Left ventricle myocardium inferior (tissue), 1 donor: Measurements from ENCODE around the gene CDS1. TPM values are rescaled to one million over a fixed set of nuclear protein-coding genes. Genes with fewer than 3 reads are reported as not detected.

ENCODE experiments used
- DNase-seq: peaks from one replicate; pipeline ENCODE4 v3.0.0-alpha.2; 2020
- H3K27ac ChIP-seq: fragments of 200-600 bp; replicated peaks from 2 replicates; pipeline ENCODE4 v1.8.0; 2021
- H3K27me3 ChIP-seq: fragments of 200-600 bp; 2 replicates; pipeline ENCODE4 v1.8.0; 2021; ENCODE audit warnings: low read depth
- H3K36me3 ChIP-seq: fragments of 200-600 bp; 2 replicates; pipeline ENCODE4 v1.8.0; 2021
- H3K4me1 ChIP-seq: fragments of 200-600 bp; 2 replicates; pipeline ENCODE4 v1.8.0; 2021
- H3K4me3 ChIP-seq: fragments of 200-600 bp; 2 replicates; pipeline ENCODE4 v1.8.0; 2021; ENCODE audit warnings: mild to moderate bottlenecking, moderate library complexity
- H3K9me3 ChIP-seq: fragments of 200-600 bp; replicated peaks from 2 replicates; pipeline ENCODE4 v1.8.0; 2021
- CTCF ChIP-seq: fragments of 200-600 bp; IDR thresholded peaks from 2 replicates; pipeline ENCODE4 v1.8.0; 2021; ENCODE audit warnings: antibody characterized with exemption, mild to moderate bottlenecking, borderline replicate concordance
- intact Hi-C: fragments of 100-400 bp; cut with micrococcal nuclease; formaldehyde crosslinking; loops from one replicate; pipeline ENCODE4 v1.11.0; 2022
- total RNA-seq: library from RNA; stranded (reverse); fragmentation: NEBNext Ultra II Directional; extraction: Animal tissue kit (Norgen Biotek cat#: 25700); gene quantifications from one replicate; pipeline ENCODE4 v1.2.1, GENCODE V29; 2021
- donor health status: DM: no; HTN: yes; CAD: no; lungs with severe emphysema.

CDS1 gene
- total RNA-seq, 1 donor from 2014 or later = 1.3 TPM

- no peak for DNase-seq
- no peak overlapping the region for H3K4me3 ChIP-seq
- H3K27me3 ChIP-seq = no peaks in the 10 kb centered on the region
- H3K4me1 ChIP-seq = no peaks in the 10 kb centered on the region
- intact Hi-C loops = no loop called here
- peaks cover 89% of the 10 kb centered on the region for H3K36me3 ChIP-seq
- H3K27ac ChIP-seq = no peak overlapping the region
- no peak for TF ChIP-seq CTCF
- no peaks in the 10 kb centered on the region for H3K9me3 ChIP-seq
These were observed 107.6 kb downstream of the CDS1 start for GRCh38 chr4:84690481-84690880.

GRCh38 chr4:84691170-84691691 is 108.3 kb downstream of the CDS1 start:
- intact Hi-C loops = no loop called here
- H3K4me3 ChIP-seq = no peak overlapping the region
- no peak overlapping the region for H3K27ac ChIP-seq
- H3K4me1 ChIP-seq = no peaks in the 10 kb centered on the region
- peaks cover 90% of the 10 kb centered on the region for H3K36me3 ChIP-seq
- DNase-seq = no peak
- TF ChIP-seq CTCF = no peak
- H3K27me3 ChIP-seq = no peaks in the 10 kb centered on the region
- H3K9me3 ChIP-seq = no peaks in the 10 kb centered on the region

GRCh38 chr4:84691800-84692199 is 108.9 kb downstream of the CDS1 start:
- intact Hi-C loops = no loop called here
- Histone ChIP-seq H3K9me3 (no peaks in the 10 kb centered on the region), H3K36me3 (peaks cover 90% of the 10 kb centered on the region), H3K4me1 (no peaks in the 10 kb centered on the region), H3K27me3 (no peaks in the 10 kb centered on the region), H3K4me3 (no peak overlapping the region), H3K27ac (no peak overlapping the region)
- no peak for TF ChIP-seq CTCF
- no peak for DNase-seq

- DNase-seq = no peak
- Histone ChIP-seq H3K9me3 (no peaks in the 10 kb centered on the region), H3K27me3 (no peaks in the 10 kb centered on the region), H3K4me3 (no peak overlapping the region), H3K4me1 (no peaks in the 10 kb centered on the region), H3K36me3 (peaks cover 88% of the 10 kb centered on the region), H3K27ac (no peak overlapping the region)
- no peak for TF ChIP-seq CTCF
- intact Hi-C loops = no loop called here
These were observed 114.2 kb downstream of the CDS1 start for GRCh38 chr4:84697159-84697558.

GRCh38 chr4:84697615-84698201 is 114.8 kb downstream of the CDS1 start:
- H3K9me3 ChIP-seq = no peaks in the 10 kb centered on the region
- no peaks in the 10 kb centered on the region for H3K27me3 ChIP-seq
- intact Hi-C loops = no loop called here
- H3K27ac ChIP-seq = no peak overlapping the region
- DNase-seq = no peak
- no peaks in the 10 kb centered on the region for H3K4me1 ChIP-seq
- no peak for TF ChIP-seq CTCF
- H3K36me3 ChIP-seq = peaks cover 89% of the 10 kb centered on the region
- no peak overlapping the region for H3K4me3 ChIP-seq
